ENCODE data around the gene ATP5IF1. TPM values are rescaled to one million over a fixed set of nuclear protein-coding genes. Genes with fewer than 3 reads are reported as not detected.

ATP5IF1 gene
- total and polyA plus RNA-seq, 2 of the 4 experiments (the other 2 are of a cell fraction), result 33.7 to 105 TPM

- TF ChIP-seq CEBPB (IDR thresholded peaks at IDR 0.05; ENCODE audit: low read depth, low read length) (no peak), MXI1 (IDR thresholded peaks at IDR 0.05; ENCODE audit: borderline replicate concordance, low read depth, low read length) (no peak)
Observed at GRCh38 chr1:28247612-28248272, 11.8 kb downstream of the ATP5IF1 start (continued).

- Histone ChIP-seq H3K9ac (ENCODE audit: low read depth, low read length) (peak overlapping the region; percentile 54), H3K4me2 (ENCODE audit: low read depth, low read length) (peak overlapping the region; percentile 76), H2BK15ac (ENCODE audit: low read depth, low read length) (peak overlapping the region; percentile 86; the same call in 1 of the 3 replicates), H2AFZ (replicated peaks; ENCODE audit: low read length, poor library complexity) (peak overlapping the region; percentile 93), H3K9me1 (ENCODE audit: insufficient read depth, low read length) (no peaks in the 10 kb centered on the region; the same call in none of the 2 replicates), H3K4me1 (ENCODE audit: control insufficient read depth, insufficient read depth, low read length) (peaks cover 14% of the 10 kb centered on the region), H3K27me3 (ENCODE audit: control insufficient read depth, insufficient read depth, low read length) (no peaks in the 10 kb centered on the region; the same call in 1 of the 2 replicates), H2BK20ac (ENCODE audit: low read depth, low read length) (peak overlapping the region; percentile 90), H3K56ac (ENCODE audit: extremely low read depth, insufficient read depth, low read length) (peak overlapping the region; percentile 46; the same call in 1 of the 2 replicates), H4K5ac (ENCODE audit: low read depth, low read length) (peak overlapping the region; percentile 66), H4K91ac (ENCODE audit: insufficient read depth, low read depth, low read length) (peak overlapping the region; percentile 68), H3K14ac (replicated peaks; ENCODE audit: low read depth, low read length) (peak overlapping the region; percentile 65; the same call in 1 of the 2 replicates), H4K8ac (ENCODE audit: low read depth in 2 of 2, low read length in 2 of 2) (peak overlapping the region; percentile 19 to 86; a peak in 3 of 4 replicates), H3K36me3 (ENCODE audit: control insufficient read depth, insufficient read depth, low read length) (no peaks in the 10 kb centered on the region), H3K4me3 (ENCODE audit: insufficient read depth, low read depth, low read length) (peak overlapping the region; percentile 16; the same call in 1 of the 2 replicates), H2BK120ac (ENCODE audit: low read depth, low read length) (peak overlapping the region; percentile 92), H3K18ac (ENCODE audit: low read depth, low read length) (peak overlapping the region; percentile 56), H3K27ac (ENCODE audit: insufficient read depth, low read length) (peak overlapping the region; percentile 68; the same call in 1 of the 2 replicates), H2AK9ac (replicated peaks; ENCODE audit: low read depth, low read length, poor library complexity) (peak overlapping the region; percentile 57), H2AK5ac (ENCODE audit: low read depth, low read length) (peak overlapping the region; percentile 8; the same call in 1 of the 2 replicates), H3K4ac (ENCODE audit: low read depth, low read length) (peak overlapping the region; percentile 84), H2BK5ac (ENCODE audit: low read depth, low read length, poor library complexity, severe bottlenecking) (peak overlapping the region; percentile 59), H3K9me3 (ENCODE audit: control insufficient read depth, insufficient read depth, low read length) (no peaks in the 10 kb centered on the region), H4K20me1 (ENCODE audit: insufficient read depth, low read length) (no peaks in the 10 kb centered on the region), H3K79me1 (ENCODE audit: low read depth in 1 of 2, low read length in 2 of 2) (peaks cover 0 to 18% of the 10 kb centered on the region in 2 experiments; a peak in 1 of 4 replicates), H3K23ac (ENCODE audit: low read depth, low read length) (peak overlapping the region; percentile 29; the same call in 1 of the 2 replicates)
- no CpG with 5 or more reads among the region's 12 CpGs for WGBS, 2 experiments (ENCODE audit: extremely low coverage in 2 of 2, insufficient read length in 1 of 2)
- no TSS peak for BruUV-seq (replicated peaks)
- in situ Hi-C loops (cut with MboI; ENCODE audit: low sequenced_read_pairs), result no loop called here
- dilution Hi-C loops (cut with HindIII; ENCODE audit: low sequenced_read_pairs, unreplicated experiment), result no loop called here
- ATAC-seq (ENCODE audit: low read depth) (peak; percentile 53), DNase-seq (peak; percentile 80)
- ChIA-PET POLR2A (ENCODE audit: unreplicated experiment) (interaction anchor here (0.5 kb wide), 1 partner anchor 264 kb away, joined by 10 read pairs; no protein-coding TSS in a partner anchor), CTCF (interaction anchor here (0.6 to 2.2 kb wide), 15 partner anchors 10 to 429 kb away, joined by 3 to 15 read pairs (median 4); partner anchors contain the start of genes MED18 and TRNAU1AP)
- intact Hi-C loops (cut with micrococcal nuclease), result loop anchor here (1.0 to 2.0 kb wide), 4 partner anchors 80 to 355 kb away; partner anchors contain the start of genes MED18 and PHACTR4
- TF ChIP-seq MAFK (IDR thresholded peaks at IDR 0.05; ENCODE audit: low read depth, low read length) (no peak), SMC3 (IDR thresholded peaks at IDR 0.05; ENCODE audit: low read depth, low read length) (peak; percentile 71), ELK1 (IDR thresholded peaks at IDR 0.05; ENCODE audit: borderline replicate concordance, low read depth, low read length) (no peak), RAD21 (IDR thresholded peaks at IDR 0.05; ENCODE audit: low read length) (peak; percentile 88), MAZ (IDR thresholded peaks at IDR 0.05; ENCODE audit: borderline replicate concordance, low read depth, low read length) (0 out of 2 replicates have a peak, but pooled peaks have one; percentile 4), CTCF (conservative IDR thresholded peaks at IDR 0.05; ENCODE audit: low read depth, low read length) (peak; percentile 90), MXI1 (IDR thresholded peaks at IDR 0.05; ENCODE audit: borderline replicate concordance, low read depth, low read length) (no peak), CEBPB (IDR thresholded peaks at IDR 0.05; ENCODE audit: low read depth, low read length) (no peak), RFX5 (IDR thresholded peaks at IDR 0.05; ENCODE audit: low read depth, low read length) (no peak), CHD1 (IDR thresholded peaks at IDR 0.05; ENCODE audit: low read depth, low read length) (no peak; the same call in 1 of the 2 replicates)
Observed at GRCh38 chr1:28248273-28249012, 12.5 kb downstream of the ATP5IF1 start.

Data from IMR-90 (cell line).